DOHH2 (cell line): ENCODE measurements around the gene AFDN.

Experiments
- H3F3A ChIP-seq: fragments of 200-600 bp; sonication (generic), shearing (Covaris generic); 2 replicates; pipeline ENCODE4 v1.6.0; 2016; ENCODE audit warnings: antibody characterized with exemption, mild to moderate bottlenecking; ENCODE audit not compliant: control insufficient read depth, insufficient read depth
- H3K27ac ChIP-seq: fragments of 200-600 bp; sonication (generic); 2 replicates; pipeline ENCODE4 v1.5.1; 2014; ENCODE audit warnings: low read depth, mild to moderate bottlenecking, low read length, moderate library complexity
- H3K27me3 ChIP-seq: fragments of 200-600 bp; sonication (generic); 2 replicates; pipeline ENCODE4 v1.6.1; 2014; ENCODE audit warnings: mild to moderate bottlenecking, low read length, mixed read lengths; ENCODE audit not compliant: control insufficient read depth
- H3K36me3 ChIP-seq: fragments of 200-600 bp; sonication (generic); 2 replicates; pipeline ENCODE4 v1.6.1; 2014; ENCODE audit warnings: mild to moderate bottlenecking, low read length, moderate library complexity, mixed read lengths; ENCODE audit not compliant: control insufficient read depth
- H3K4me1 ChIP-seq: fragments of 200-600 bp; sonication (generic); 2 replicates; pipeline ENCODE4 v1.6.1; 2014; ENCODE audit warnings: mild to moderate bottlenecking, low read length, mixed read lengths; ENCODE audit not compliant: control insufficient read depth
- H3K4me2 ChIP-seq: fragments of 200-600 bp; sonication (generic); 2 replicates; pipeline ENCODE4 v1.6.0; 2014; ENCODE audit warnings: mild to moderate bottlenecking, low read length, moderate library complexity
- H3K4me3 ChIP-seq: fragments of 200-600 bp; sonication (generic); 2 replicates; pipeline ENCODE4 v1.5.1; 2014; ENCODE audit warnings: mild to moderate bottlenecking, low read length, mixed read lengths
- H3K79me2 ChIP-seq: fragments of 200-600 bp; sonication (generic); 2 replicates; pipeline ENCODE4 v1.6.1; 2014; ENCODE audit warnings: mild to moderate bottlenecking, low read length, mixed read lengths; ENCODE audit not compliant: control insufficient read depth
- H3K9me2 ChIP-seq: fragments of 200-600 bp; sonication (generic); replicated peaks from 2 replicates; pipeline ENCODE4 v1.6.1; 2014; ENCODE audit warnings: mild to moderate bottlenecking, low read length, mixed read lengths; ENCODE audit not compliant: control insufficient read depth
- H3K9me3 ChIP-seq: fragments of 200-600 bp; sonication (generic); 2 replicates; pipeline ENCODE4 v1.6.1; 2014; ENCODE audit warnings: antibody characterized with exemption, low read length, mixed read lengths; ENCODE audit not compliant: control insufficient read depth, insufficient read depth
- H4K20me1 ChIP-seq: fragments of 200-600 bp; sonication (generic); 2 replicates; pipeline ENCODE4 v1.6.0; 2014; ENCODE audit warnings: low read depth, mild to moderate bottlenecking, antibody characterized with exemption, low read length, moderate library complexity; ENCODE audit not compliant: control insufficient read depth, insufficient read depth
- CTCF ChIP-seq: fragments of 200-600 bp; sonication (generic); IDR thresholded peaks from one replicate; pipeline ENCODE4 v1.5.1; 2014; ENCODE audit warnings: antibody characterized with exemption, mild to moderate bottlenecking, low read depth, low read length; ENCODE audit not compliant: poor library complexity, severe bottlenecking
- EZH2phosphoT487 ChIP-seq: fragments of 200-600 bp; sonication (generic); IDR thresholded peaks from 2 replicates; pipeline ENCODE4 v1.6.1; 2017; ENCODE audit warnings: borderline replicate concordance, mild to moderate bottlenecking, antibody characterized with exemption, low read length, moderate library complexity, mixed read lengths

The AFDN gene

GRCh38 chr6:167850782-167851181 is 24.1 kb downstream of the AFDN start:
- Histone ChIP-seq H3K4me2 (no peak overlapping the region; the same call in 1 of the 2 replicates), H3K9me3 (no peaks in the 10 kb centered on the region), H3K27ac (no peak overlapping the region), H3K27me3 (no peaks in the 10 kb centered on the region), H4K20me1 (no peaks in the 10 kb centered on the region), H3K4me1 (peaks cover 9% of the 10 kb centered on the region), H3K9me2 (no peaks in the 10 kb centered on the region), H3K79me2 (peaks cover 49% of the 10 kb centered on the region), H3F3A (no peaks in the 10 kb centered on the region), H3K36me3 (no peaks in the 10 kb centered on the region), H3K4me3 (no peak overlapping the region)
- TF ChIP-seq EZH2phosphoT487 (no peak), CTCF (no peak)

- Histone ChIP-seq H3K79me2 (peaks cover 55% of the 10 kb centered on the region), H3K36me3 (no peaks in the 10 kb centered on the region), H3K4me1 (peaks cover 9% of the 10 kb centered on the region), H3K9me2 (no peaks in the 10 kb centered on the region), H3K27ac (no peak overlapping the region), H3K4me2 (peak overlapping the region; percentile 11; the same call in 1 of the 2 replicates), H3K4me3 (no peak overlapping the region), H3K27me3 (no peaks in the 10 kb centered on the region), H4K20me1 (no peaks in the 10 kb centered on the region), H3K9me3 (no peaks in the 10 kb centered on the region), H3F3A (no peaks in the 10 kb centered on the region)
- TF ChIP-seq EZH2phosphoT487 (no peak), CTCF (no peak)
Measured at GRCh38 chr6:167851370-167851952, 24.8 kb downstream of the AFDN start.

DNA sequence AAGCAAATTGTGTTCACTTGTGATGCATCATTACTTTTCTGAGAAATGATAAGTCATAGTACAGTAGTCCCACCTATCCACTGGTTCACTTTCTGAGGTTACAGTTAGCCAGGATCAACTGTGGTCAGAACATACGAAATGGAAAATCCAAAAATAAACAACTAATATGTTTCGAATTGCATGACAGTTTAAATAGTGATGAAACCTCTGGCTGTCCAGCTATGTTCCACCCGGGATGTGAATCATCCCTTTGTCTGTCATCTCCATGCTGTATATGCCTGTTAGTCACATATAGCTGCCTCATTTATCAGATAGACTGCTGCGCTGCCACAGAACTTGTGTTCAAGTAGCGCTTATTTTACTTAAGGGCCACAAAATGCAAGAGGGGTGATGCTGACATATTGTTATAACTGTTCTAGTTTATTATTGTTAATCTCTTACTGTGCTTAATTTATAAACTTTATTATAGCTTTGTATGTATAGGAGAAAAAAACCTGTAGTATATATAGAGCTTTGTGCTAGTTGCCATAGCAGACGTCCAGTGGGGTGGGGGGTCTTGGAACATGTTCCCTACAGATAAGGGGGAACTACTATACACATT is 29.2 kb downstream of the AFDN start:
- no peak overlapping the region for H3K27ac ChIP-seq
- H3F3A ChIP-seq, result no peaks in the 10 kb centered on the region
- H3K4me2 ChIP-seq, result no peak overlapping the region
- no peak for TF ChIP-seq CTCF
- no peak for TF ChIP-seq EZH2phosphoT487
- H3K4me3 ChIP-seq, result no peak overlapping the region
- H3K36me3 ChIP-seq, result no peaks in the 10 kb centered on the region
- no peaks in the 10 kb centered on the region for H4K20me1 ChIP-seq
- H3K9me2 ChIP-seq, result no peaks in the 10 kb centered on the region
- H3K27me3 ChIP-seq, result no peaks in the 10 kb centered on the region
- peaks cover 28% of the 10 kb centered on the region for H3K4me1 ChIP-seq
- peaks cover 69% of the 10 kb centered on the region for H3K79me2 ChIP-seq
- H3K9me3 ChIP-seq, result no peaks in the 10 kb centered on the region
